GM19351 (cell line): Measurements from ENCODE around the gene ADAP1.

ENCODE experiments used
- ATAC-seq: cut with Tn5 transposase; IDR thresholded peaks from one replicate; pipeline ENCODE4 v1.9.1; 2021; ENCODE audit warnings: mild to moderate bottlenecking, moderate library complexity; ENCODE audit not compliant: unreplicated experiment

ADAP1 gene

DNA sequence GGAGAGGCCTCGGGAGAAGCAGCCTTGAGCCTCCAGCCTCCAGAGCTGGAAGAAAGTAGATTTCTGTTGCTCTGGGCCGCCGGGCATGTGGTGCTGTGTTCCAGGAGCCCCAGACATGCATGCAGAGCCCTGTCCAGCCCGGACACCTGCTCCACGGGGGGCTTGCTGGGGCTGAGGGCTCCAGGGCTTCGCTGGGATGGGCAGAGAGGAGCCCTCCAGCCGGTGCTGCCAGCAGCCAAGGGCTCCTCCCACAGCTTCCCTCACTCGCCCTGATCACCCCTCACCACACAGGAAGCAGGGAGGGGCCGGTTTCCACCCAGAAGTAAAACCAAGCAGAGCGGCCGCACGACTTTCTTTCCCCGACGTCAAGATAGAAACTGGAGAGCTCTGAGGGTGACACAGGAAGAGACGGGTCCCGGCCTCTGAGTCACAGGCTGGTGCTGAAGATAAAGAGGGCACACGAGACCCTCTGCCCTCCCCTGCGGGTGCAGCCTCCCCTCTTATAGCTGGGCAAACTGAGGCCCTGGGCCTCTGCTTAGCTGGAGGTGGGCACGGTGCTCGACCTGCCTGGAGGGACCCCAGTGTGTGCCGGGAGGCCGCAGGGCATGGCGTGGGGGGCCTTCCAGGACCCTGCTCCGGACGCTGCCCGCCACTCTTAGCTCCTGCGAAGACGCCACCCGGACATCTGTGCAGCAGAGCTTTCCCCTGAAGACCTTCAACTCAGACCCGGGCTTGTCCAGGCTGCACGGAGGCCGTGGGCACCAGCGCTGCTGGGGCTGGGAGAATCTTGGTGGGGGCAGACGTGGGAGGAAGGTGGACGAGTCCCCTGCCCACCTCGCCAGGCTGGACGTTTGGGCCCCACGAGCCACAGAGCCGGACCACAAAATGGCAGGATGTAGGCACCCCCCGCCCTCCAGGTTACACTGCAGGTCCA, 31.1 kb downstream of the ADAP1 start:
- ATAC-seq: peak; percentile 77

DNA sequence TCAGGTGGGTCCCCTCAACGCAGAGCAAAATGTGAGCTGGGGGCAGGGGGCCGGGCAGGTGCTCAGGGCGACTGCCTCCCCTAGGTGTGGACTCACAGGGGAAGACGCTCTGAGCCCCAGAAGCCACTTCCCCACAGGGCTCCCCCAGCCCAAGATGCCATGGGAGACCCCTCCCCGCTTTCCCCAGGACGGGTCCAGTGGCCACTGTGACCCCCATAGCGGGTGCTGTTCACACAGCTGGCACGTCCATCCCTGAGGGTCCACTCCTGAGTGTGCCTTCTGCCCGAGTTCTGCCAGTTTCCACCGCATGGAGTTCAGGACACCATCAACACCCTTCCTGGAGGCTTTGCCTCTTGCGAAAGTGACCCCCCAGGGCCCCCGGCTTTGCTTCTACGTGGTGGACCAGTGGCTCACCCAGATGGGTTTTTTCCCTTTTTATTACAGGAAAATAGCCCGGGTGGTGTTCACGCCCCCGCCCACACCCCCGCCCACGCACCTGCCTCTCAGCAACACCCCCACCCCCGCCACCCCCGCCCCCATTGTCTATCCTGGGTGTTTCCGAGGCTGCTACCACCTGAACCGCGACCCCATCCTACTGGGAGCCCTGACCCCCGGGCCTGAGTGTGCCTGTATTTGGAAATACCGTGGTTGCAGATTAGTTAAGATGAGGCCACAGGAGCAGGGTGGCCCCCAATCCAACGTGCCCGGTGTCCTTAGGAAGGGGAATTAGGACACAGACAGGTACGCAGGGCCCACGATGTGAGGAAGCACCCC, 32.0 kb downstream of the ADAP1 start:
- no peak for ATAC-seq

DNA sequence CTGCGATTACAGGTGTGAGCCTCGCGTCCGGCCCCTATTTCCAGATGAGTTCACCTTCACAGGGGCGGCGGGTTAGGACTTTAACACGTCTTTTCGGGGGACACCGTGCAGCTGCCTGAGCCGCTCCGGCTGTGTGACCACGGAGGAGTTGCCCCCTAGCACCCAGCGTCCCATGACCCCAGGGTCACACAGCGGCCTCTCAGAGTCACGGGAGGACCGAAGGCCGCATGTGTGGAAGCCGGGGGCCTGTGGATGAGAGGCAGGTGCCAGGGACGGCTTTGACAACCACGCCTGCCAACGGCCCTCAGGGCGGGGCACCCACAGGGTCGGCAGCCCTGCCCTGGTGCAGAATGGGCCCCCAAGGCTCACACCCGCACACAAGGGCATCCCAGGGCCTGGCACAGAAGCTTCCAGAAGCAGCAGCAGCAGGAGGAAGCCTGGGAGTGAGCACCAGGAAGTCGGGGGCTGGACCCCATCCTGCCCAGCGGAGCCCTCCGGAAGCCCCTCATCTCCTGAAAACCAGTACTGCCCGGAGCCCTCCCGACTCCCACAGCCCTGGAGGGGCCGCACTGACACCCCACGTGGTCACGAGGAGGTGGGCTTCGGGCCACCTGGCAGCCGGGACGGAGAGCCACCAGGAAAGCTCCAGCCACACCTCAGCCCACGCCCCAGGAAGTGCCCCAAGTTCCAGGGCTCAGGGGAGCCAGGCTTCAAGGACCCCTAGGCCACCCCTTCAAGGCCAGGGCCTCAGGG, 32.7 kb downstream of the ADAP1 start:
- ATAC-seq: no peak

DNA sequence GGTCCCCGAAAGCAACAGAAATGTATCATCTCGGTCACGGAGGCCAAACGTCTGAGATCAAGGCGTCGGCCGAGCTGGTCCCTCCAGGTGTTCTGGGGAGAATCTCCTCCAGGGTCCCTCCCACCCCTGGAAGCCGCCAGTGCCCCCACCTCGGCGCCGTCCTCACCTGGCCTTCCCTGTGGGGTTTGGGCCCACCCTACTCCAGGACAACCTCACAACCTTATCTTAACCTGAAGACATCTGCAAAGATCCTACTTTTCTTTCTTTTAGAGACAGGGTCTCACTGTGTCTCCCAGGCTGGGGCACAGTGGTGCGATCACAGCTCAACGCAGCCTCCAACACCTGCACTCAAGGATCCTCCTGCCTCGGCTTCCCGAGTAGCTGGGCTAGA, 33.4 kb downstream of the ADAP1 start:
- ATAC-seq: no peak

GRCh38 chr7:920351-921070, 34.0 kb downstream of the ADAP1 start:
- ATAC-seq: no peak

GRCh38 chr7:919924-920341, 34.5 kb downstream of the ADAP1 start:
- no peak for ATAC-seq

- ATAC-seq: no peak
Measured at GRCh38 chr7:919114-919442, 35.4 kb downstream of the ADAP1 start.

- ATAC-seq: no peak
Measured at GRCh38 chr7:918441-919113, 35.9 kb downstream of the ADAP1 start.

GRCh38 chr7:918118-918425, 36.4 kb downstream of the ADAP1 start:
- ATAC-seq: no peak

- ATAC-seq: no peak
Measured at GRCh38 chr7:917255-918117, 37.0 kb downstream of the ADAP1 start.

GRCh38 chr7:916291-916941, 38.1 kb downstream of the ADAP1 start:
- ATAC-seq: no peak

DNA sequence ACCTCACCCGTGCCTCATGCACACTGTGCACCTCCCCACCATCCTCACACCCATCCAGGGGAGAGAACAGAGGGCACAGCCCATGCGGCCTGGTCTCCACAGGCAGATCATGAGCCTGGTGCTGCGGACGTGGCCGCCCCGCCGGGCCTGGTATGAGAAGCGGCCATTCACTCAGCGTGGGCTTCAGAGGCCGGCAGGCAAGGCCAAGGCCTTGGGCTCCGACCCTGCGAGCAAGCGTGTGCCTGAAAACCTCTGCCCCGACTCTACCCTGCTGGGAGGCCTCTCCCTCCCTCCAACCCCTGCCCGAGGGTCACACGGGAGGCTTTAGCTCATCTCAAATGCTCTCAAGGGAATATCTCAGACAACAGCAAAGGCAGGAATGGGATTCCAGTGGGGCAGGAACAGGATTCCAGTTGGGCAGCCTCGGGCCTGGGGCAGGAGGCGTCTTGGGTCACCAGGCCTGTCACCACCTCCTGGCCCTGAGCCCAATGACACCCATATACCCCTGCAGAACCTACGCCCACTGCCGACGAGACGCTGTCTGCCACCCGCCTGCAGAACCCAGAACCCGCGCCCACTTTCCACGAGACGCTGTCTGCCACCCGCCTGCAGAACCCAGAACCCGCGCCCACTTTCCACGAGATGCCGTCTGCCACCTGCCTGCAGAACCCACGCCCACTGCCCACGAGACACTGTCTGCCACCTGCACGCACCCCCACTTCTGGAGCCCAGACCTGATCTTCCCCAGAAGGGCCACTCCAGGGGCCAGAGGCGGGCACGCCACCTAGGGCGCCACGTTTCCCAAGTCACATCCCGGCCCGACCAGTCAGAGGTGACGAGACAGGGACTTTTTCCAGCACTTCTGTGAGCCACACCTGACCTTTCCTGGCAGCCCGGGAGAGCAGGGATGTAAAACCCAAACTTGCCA, 38.9 kb downstream of the ADAP1 start:
- no peak for ATAC-seq

- no peak for ATAC-seq
Measured at GRCh38 chr7:914521-915194, 39.8 kb downstream of the ADAP1 start.

DNA sequence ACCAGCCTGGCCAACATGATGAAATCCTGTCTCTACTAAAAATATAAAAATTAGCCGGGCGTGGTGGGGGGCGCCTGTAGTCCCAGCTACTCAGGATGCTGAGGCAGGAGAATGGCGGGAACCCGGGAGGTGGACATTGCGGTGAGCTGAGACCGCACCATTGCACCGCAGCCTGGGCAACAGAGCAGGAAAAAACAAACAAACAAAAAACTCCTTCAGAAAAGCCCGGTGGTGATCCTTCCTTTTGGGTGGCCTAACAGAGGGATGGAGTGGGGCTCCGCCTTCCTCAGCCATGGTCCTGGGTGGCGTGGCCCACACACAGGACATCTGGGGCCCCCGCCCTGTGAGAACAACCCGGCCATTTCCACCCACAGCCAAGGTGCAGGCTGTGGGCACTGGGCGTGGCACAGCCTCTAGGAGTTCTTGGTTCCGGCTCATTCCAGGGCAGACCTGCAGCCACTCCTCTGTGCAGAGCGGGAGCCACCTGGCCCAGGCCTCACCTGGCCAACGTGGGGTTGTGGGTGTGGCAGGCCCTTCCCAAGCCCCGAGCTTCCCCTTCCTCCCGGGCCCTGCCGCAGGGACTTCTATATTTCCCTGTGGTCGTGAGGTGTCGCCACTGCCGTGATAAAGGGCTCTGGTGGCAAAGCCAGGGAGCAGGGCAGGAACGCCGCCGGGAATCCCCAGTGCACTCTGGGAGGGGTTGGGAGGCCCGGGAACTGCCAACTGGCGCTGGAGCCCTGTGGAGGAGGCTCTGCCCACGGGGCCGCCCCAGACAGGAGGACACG, 40.6 kb downstream of the ADAP1 start:
- ATAC-seq: no peak

DNA sequence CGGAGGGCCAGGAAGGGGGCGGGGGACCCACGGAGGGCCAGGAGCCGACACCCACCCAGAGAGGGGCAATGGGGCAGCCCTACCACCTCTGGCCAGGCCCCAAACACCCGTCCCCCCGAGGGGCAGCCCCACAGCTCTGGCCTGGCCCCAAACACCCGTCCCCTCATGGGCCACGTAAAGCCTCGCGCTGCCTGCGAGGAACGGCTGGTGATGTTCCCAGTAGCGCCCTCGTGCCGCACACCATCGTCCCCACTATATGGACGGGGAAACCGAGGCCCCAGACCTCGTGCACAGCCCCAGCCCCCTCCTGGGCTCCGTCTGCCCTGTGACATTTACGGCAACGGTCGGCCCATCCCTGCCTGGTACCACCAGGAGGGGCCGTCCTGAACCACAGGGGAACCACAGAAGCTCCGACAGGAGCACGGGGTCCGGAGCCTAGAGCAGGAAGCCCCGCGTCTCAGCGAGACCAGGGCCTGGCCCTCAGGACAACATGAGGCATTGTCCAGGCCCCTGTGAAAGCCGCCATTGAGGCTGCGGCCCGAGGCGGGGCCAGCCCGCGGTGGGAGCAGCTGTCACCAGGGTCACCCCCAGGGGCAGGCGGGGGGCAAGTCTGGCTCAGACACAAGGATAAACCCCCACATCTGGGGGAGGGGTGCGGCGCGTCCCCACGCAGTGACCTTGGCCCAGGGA, 42.5 kb downstream of the ADAP1 start:
- no peak for ATAC-seq

DNA sequence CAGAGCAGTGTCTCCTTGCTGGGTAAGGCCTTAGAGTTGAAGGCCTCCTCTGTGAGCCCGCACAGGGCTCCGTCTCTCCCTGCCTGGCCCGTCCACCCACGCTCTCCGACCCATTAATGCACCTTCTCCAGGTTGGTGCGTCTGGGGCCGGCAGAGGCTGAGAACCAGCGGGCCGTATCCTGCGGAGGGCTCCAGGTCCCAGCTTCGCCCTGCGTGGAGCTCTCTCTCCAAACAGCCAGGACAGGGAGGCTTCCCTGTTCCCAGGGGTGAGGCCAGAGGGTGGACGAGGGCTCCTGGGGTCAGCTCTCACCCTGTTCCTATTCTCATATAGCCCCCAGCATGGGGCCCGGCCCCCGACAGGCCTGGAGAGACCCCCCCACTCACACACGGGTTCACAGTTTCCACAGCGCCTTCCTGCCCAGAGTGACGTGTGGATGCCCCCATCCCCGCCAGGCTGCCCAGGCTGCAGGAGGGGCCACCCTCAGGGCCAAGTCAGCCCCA, 43.5 kb downstream of the ADAP1 start:
- no peak for ATAC-seq
